GM10248 (cell line): Measurements from ENCODE around the gene SMAD5.

Source experiments
- CTCF ChIA-PET: fragments of 300-600 bp; sonication (Branson Sonifier 250); formaldehyde crosslinking; extraction: SDS; loops from one replicate; lab custom pipeline; 2021; ENCODE audit warnings: antibody characterized with exemption; lab: Yijun Ruan, JAX
- POLR2A ChIA-PET: fragments of 350-650 bp; sonication (Branson Sonifier 250); formaldehyde crosslinking; extraction: SDS; loops from one replicate; lab custom pipeline; 2020; ENCODE audit warnings: antibody characterized with exemption; lab: Yijun Ruan, JAX
- DNase-seq: peaks from one replicate; pipeline ENCODE4 v3.0.0; 2012; ENCODE audit errors: extremely low spot score
- CTCF ChIP-seq: IDR thresholded peaks from 2 replicates; pipeline ENCODE4 v1.5.1; 2012; ENCODE audit warnings: mild to moderate bottlenecking, low read depth; ENCODE audit errors: extremely low read depth, missing control alignments, control extremely low read depth

SMAD5 gene

GRCh38 chr5:136194576-136194975 lies 61.9 kb downstream of the SMAD5 start:
- ChIA-PET CTCF (interaction anchor here (1.2 to 2.3 kb wide), 2 partner anchors 9 to 10 kb away, joined by 3 to 7 read pairs; no protein-coding TSS in a partner anchor), POLR2A (no interaction called here)
- peak; percentile 6 for DNase-seq
- no peak for TF ChIP-seq CTCF

- peak; percentile 5 for DNase-seq
- POLR2A ChIA-PET = no interaction called here
- TF ChIP-seq CTCF = no peak
- CTCF ChIA-PET = interaction anchor here (1.7 to 2.3 kb wide), 2 partner anchors 9 kb away, joined by 6 to 7 read pairs; no protein-coding TSS in a partner anchor
These were observed 63.6 kb downstream of the SMAD5 start for GRCh38 chr5:136195971-136196820.

GRCh38 chr5:136197462-136198142 lies 65.0 kb downstream of the SMAD5 start:
- CTCF ChIA-PET = interaction anchor here (1.0 kb wide), 1 partner anchor 15 kb away, joined by 3 read pairs; no protein-coding TSS in a partner anchor
- peak; percentile 4 for DNase-seq

GRCh38 chr5:136198453-136198852 lies 65.8 kb downstream of the SMAD5 start:
- ChIA-PET POLR2A (no interaction called here), CTCF (interaction anchor here (1.0 kb wide), 1 partner anchor 14 kb away, joined by 3 read pairs; no protein-coding TSS in a partner anchor)
- peak; percentile 4 for DNase-seq
- no peak for TF ChIP-seq CTCF

More at GRCh38 chr5:136197462-136198142, 65.0 kb downstream of the SMAD5 start:
- POLR2A ChIA-PET = no interaction called here
- TF ChIP-seq CTCF = no peak

GRCh38 chr5:136199408-136199807 lies 66.8 kb downstream of the SMAD5 start:
- TF ChIP-seq CTCF = no peak
- peak; percentile 3 for DNase-seq
- ChIA-PET CTCF (interaction anchor here (1.2 to 1.3 kb wide), 2 partner anchors 12 to 14 kb away, joined by 5 to 7 read pairs; no protein-coding TSS in a partner anchor), POLR2A (no interaction called here)

GRCh38 chr5:136200130-136200529 lies 67.5 kb downstream of the SMAD5 start:
- ChIA-PET POLR2A (no interaction called here), CTCF (interaction anchor here (1.2 to 1.3 kb wide), 2 partner anchors 12 to 13 kb away, joined by 5 to 7 read pairs; no protein-coding TSS in a partner anchor)
- DNase-seq = no peak
- TF ChIP-seq CTCF = no peak
